ENCODE data around the gene SPOP.

DNA sequence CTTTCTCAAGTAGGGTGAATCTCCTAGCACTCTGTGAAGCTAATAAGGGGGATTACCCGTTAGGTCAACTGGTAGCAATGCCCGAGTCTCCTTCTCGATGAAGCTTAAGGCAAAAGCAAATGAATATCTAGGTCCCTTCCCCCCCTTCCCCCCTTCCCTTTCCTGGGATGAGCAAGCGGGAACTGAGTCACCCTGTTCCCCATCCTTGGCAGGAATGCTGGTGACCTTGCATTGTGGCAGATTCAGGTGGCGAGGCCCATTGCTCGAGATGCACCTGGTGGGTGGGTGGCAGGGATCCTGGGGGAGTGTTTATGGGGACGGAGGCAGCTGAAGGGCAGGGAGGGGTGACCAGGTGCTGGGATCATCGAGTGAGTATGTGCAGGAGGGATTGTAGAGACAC is 95.1 kb downstream of the SPOP start:
- TF ChIP-seq, protein P1, sequence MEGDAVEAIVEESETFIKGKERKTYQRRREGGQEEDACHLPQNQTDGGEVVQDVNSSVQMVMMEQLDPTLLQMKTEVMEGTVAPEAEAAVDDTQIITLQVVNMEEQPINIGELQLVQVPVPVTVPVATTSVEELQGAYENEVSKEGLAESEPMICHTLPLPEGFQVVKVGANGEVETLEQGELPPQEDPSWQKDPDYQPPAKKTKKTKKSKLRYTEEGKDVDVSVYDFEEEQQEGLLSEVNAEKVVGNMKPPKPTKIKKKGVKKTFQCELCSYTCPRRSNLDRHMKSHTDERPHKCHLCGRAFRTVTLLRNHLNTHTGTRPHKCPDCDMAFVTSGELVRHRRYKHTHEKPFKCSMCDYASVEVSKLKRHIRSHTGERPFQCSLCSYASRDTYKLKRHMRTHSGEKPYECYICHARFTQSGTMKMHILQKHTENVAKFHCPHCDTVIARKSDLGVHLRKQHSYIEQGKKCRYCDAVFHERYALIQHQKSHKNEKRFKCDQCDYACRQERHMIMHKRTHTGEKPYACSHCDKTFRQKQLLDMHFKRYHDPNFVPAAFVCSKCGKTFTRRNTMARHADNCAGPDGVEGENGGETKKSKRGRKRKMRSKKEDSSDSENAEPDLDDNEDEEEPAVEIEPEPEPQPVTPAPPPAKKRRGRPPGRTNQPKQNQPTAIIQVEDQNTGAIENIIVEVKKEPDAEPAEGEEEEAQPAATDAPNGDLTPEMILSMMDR (IDR thresholded peaks at IDR 0.05) = no peak
- TF ChIP-seq ZFX (IDR thresholded peaks at IDR 0.05; ENCODE audit: borderline replicate concordance) = no peak
